Psoas muscle (tissue), 8 donors: Measurements from ENCODE around the gene ABR. TPM values are rescaled to one million over a fixed set of nuclear protein-coding genes. Genes with fewer than 3 reads are reported as not detected.
"Not testable (repeated sequence)": the region's sequence is repeated elsewhere in the genome, so short reads cannot be mapped to it uniquely, and the experiment has no call there.

Experiments
- ATAC-seq, 4 donors: fragments of 200-7000 bp; cut with Tn5 transposase; one replicate each; pipeline ENCODE4 v1.9.1; 2020; ENCODE audit warnings: moderate library complexity in 3 of 4, mild to moderate bottlenecking in 2 of 4
- DNase-seq, 2 donors: peaks; one replicate each; pipeline ENCODE4 v3.0.0-alpha.2; 2020
- H3K27ac ChIP-seq: fragments of 200-600 bp; one replicate; pipeline ENCODE4 v1.8.0; 2022
- H3K27me3 ChIP-seq, 3 donors: fragments of 200-600 bp in 1 of 3; one replicate each; pipeline versions ENCODE4 v1.6.1 to v1.8.0; 2013 to 2022; ENCODE audit warnings: low read length in 2 of 3, mild to moderate bottlenecking in 2 of 3, moderate library complexity in 1 of 3; ENCODE audit not compliant: insufficient read depth in 3 of 3
- H3K36me3 ChIP-seq, 2 donors: fragments of 200-600 bp in 1 of 2; one replicate each; pipeline versions ENCODE4 v1.6.1 to v1.8.0; 2013 to 2022; ENCODE audit warnings: low read depth in 1 of 2, mild to moderate bottlenecking in 1 of 2, moderate library complexity in 1 of 2; ENCODE audit not compliant: insufficient read depth in 1 of 2
- H3K4me1 ChIP-seq: fragments of 200-600 bp; one replicate; pipeline ENCODE4 v1.8.0; 2022
- H3K4me3 ChIP-seq: fragments of 200-600 bp; one replicate; pipeline ENCODE4 v1.8.0; 2022; ENCODE audit warnings: mild to moderate bottlenecking
- H3K9me3 ChIP-seq: fragments of 200-600 bp; one replicate; pipeline ENCODE4 v1.8.0; 2022
- WGBS, 3 donors: extraction: QIAGEN DNeasy Blood & Tissue Kit; methylation state at CpG; one replicate each; pipeline versions ENCODE4 v1.1.6 to v1.1.7; 2013; 5-methylcytosine and 5-hydroxymethylcytosine counted together
- intact Hi-C, 2 donors: fragments of 100-400 bp; cut with DNase I; formaldehyde crosslinking; loops; one replicate each; pipeline versions ENCODE4 v1.11.0 to v1.14.2; 2022
- polyA plus RNA-seq, 3 donors: library from polyadenylated mRNA; stranded (reverse); fragments of 200-250 nt; gene quantifications; one replicate each; pipeline ENCODE4 v1.2.3, GENCODE V29; 2013
- total RNA-seq, 4 donors: library from RNA; stranded (reverse); fragmentation: NEBNext Ultra II Directional in 2 of 4; extraction: Animal tissue kit (Norgen Biotek cat#: 25700) in 2 of 4; gene quantifications; one replicate each; pipeline versions ENCODE4 v1.2.1 to v1.2.4, GENCODE V29; 2021 to 2023
- TF ChIP-seq, protein P1 (sequence below): fragments of 200-600 bp; IDR thresholded peaks from one replicate; pipeline ENCODE4 v1.8.0; 2022; ENCODE audit warnings: antibody characterized with exemption
- donor health status: healthy with polysubstance abuse.
- donor health status: DM: no; HTN: no; CAD: no; lungs with moderate emphysema.
- donor health status: Bipolar disorder and iron deficiency.
- donor health status: healthy.
- donor health status: DM: yes; HTN: yes; CAD: no.
- donor health status: DM: no; HTN: no; CAD: no.
- donor health status: DM: no; HTN: no; CAD: no.
- donor health status: DM: yes; HTN: yes; CAD: no.

The ABR gene
- total and polyA plus RNA-seq, 7 donors: 5.8 to 25.4 (median 9.8) TPM

DNA sequence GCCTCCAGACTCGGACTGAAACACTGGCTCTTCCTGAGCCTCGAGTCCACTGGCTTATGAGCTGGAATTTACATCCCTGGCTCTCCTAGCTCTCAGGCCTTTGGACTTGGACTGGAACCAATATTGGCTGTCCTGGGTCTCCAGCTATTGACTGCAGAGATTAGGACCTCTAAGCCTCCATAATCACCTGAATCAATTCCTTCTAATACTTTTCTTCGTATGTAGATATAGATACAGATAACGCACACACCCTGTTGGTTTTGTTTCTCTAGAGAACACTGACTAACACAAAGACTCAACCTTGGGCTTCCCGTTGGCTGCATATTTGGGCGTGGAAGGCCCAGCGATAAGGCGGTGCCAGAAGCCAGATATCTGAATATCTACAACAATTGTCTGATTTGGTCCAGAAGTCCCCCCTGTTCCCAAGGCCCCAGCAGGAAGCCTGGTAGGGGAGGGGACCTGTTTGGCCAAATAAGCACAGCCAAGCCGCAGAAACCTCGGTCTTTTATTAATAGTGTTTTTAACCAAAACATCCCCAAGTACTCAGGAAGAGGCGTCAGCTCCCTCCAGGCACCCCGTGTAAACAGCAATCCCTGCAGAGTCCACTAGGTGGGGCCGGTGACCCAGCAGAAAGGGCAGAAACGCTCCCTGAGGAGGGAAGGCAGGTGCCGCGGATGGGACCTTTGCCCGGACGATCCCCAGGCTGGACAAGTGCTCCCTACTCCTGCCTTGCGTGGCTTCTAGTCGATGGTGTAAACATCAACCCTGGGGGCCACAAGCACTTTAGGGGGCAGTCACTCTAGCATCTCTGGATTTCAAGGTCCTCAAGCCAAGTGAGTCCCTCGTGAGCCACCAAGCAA lies 57.0 kb downstream of the ABR start:
- Histone ChIP-seq H3K27me3 (peaks cover 0 to 30% (median 8%) of the 10 kb centered on the region in 3 donors), H3K4me3 (no peak overlapping the region), H3K4me1 (peaks cover 6% of the 10 kb centered on the region), H3K36me3 (no peaks in the 10 kb centered on the region), H3K27ac (peak overlapping the region; percentile 3), H3K9me3 (no peaks in the 10 kb centered on the region)
- ATAC-seq: peak; percentile 84 to 92 (median 90)
- TF ChIP-seq, protein P1, sequence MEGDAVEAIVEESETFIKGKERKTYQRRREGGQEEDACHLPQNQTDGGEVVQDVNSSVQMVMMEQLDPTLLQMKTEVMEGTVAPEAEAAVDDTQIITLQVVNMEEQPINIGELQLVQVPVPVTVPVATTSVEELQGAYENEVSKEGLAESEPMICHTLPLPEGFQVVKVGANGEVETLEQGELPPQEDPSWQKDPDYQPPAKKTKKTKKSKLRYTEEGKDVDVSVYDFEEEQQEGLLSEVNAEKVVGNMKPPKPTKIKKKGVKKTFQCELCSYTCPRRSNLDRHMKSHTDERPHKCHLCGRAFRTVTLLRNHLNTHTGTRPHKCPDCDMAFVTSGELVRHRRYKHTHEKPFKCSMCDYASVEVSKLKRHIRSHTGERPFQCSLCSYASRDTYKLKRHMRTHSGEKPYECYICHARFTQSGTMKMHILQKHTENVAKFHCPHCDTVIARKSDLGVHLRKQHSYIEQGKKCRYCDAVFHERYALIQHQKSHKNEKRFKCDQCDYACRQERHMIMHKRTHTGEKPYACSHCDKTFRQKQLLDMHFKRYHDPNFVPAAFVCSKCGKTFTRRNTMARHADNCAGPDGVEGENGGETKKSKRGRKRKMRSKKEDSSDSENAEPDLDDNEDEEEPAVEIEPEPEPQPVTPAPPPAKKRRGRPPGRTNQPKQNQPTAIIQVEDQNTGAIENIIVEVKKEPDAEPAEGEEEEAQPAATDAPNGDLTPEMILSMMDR: peak; percentile 88
- WGBS, 3 donors: 18 to 24% (median 22%) methylated on average over 21 of the region's 21 CpGs
- DNase-seq: peak; percentile 85 to 90
- intact Hi-C loops: loop anchor here (1.0 to 2.0 kb wide), 2 partner anchors 65 to 66 kb away; no protein-coding TSS in a partner anchor

DNA sequence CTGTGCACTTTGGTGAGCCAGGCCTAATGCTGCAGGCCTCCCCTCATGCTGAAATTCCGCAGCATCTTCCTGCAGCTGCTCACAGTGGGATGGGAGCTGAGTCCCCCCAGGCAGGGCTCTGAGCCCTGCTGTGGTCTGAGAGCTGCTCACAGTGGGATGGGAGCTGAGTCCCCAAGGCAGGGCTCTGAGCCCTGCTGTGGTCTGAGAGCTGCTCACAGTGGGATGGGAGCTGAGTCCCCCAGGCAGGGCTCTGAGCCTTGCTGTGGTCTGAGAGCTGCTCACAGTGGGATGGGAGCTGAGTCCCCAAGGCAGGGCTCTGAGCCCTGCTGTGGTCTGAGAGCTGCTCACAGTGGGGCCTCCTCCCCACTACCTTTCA lies 58.4 kb downstream of the ABR start:
- H3K27ac ChIP-seq, DNase-seq, H3K9me3 ChIP-seq, H3K4me3 ChIP-seq, H3K36me3 ChIP-seq, H3K4me1 ChIP-seq, ATAC-seq, intact Hi-C loops: not testable (repeated sequence)
- H3K27me3 ChIP-seq: peaks cover 0 to 30% (median 8%) of the 10 kb centered on the region in 3 donors
- 87 to 100% (median 98%) methylated on average over 1 of the region's 1 CpG for WGBS, 3 donors

DNA sequence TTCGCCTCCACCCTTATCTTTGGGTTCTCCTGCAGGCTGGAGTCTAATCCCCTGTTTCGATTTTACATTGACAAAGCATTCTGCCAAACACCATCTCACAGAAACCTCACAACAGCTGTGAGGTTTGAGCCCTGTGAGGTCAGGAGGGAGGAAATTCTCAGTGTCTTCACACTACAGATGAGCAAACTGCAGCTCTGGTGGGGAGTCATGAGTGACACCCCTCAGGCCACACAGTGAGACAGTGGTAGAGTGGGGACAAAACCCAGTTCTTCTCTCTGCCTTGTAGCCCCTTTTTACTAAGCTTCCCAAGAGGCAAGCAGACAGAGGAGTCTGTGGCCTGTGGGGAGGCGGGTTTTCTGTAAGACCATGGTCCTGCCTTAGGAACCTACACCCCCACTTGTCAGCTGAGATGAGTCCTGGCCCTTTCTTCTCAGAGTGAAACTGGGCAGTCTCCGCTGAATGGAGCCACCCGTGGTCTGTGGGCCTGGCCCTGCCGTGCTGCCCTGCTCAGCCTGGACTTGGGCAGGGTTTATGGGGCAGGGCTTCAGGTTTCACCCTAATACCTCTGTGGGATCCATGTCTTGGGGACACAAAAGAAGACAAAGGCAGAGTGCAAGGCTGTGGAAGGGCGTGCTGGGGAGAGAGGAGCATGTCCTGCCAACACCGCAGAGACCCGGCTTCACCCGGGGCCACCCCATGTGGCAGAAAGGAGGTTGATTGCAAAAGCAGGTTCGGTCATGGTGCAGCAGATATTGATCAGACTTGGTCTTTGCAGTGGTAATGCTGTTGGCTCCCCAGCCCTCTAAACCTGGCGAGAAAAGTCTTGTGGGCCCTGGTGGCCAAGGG lies 59.0 kb downstream of the ABR start:
- TF ChIP-seq, protein P1: no peak
- H3K27ac ChIP-seq: no peak overlapping the region
- WGBS, 3 donors: 78 to 86% (median 85%) methylated on average over 12 of the region's 12 CpGs
- ATAC-seq: no peak
- no peaks in the 10 kb centered on the region for H3K9me3 ChIP-seq
- H3K4me1 ChIP-seq: peaks cover 6% of the 10 kb centered on the region
- peaks cover 0 to 25% (median 7%) of the 10 kb centered on the region in 3 donors for H3K27me3 ChIP-seq
- no peak overlapping the region for H3K4me3 ChIP-seq
- no peak for DNase-seq
- no peaks in the 10 kb centered on the region for H3K36me3 ChIP-seq
- intact Hi-C loops: no loop called here

DNA sequence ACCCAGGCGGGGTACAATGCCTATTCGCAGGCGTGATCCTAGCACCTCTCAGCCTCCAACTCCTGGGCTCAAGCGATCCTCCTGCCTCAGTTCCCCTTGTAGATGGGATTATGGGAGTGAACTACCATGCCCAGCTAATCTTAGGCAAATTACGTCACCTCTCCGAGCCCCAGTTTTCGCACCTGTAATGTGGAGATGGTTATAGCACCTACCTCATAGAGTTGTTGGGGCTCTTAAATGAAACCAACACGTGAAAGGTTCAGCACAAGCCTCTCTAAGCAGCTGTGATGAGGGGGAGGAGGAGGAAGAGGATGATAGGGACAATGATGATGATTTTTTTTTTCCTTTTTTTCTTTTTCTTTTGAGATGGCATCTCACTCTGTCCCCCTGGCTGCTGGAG lies 59.9 kb downstream of the ABR start:
- Histone ChIP-seq H3K4me1 (peaks cover 6% of the 10 kb centered on the region), H3K4me3 (no peak overlapping the region), H3K36me3 (no peaks in the 10 kb centered on the region), H3K9me3 (no peaks in the 10 kb centered on the region), H3K27ac (no peak overlapping the region), H3K27me3 (peaks cover 0 to 16% (median 5%) of the 10 kb centered on the region in 3 donors)
- intact Hi-C loops: no loop called here
- 58 to 77% (median 60%) methylated on average over 7 to 8 of the region's 8 CpGs for WGBS, 3 donors
- TF ChIP-seq, protein P1: no peak
- DNase-seq (no peak), ATAC-seq (no peak)

DNA sequence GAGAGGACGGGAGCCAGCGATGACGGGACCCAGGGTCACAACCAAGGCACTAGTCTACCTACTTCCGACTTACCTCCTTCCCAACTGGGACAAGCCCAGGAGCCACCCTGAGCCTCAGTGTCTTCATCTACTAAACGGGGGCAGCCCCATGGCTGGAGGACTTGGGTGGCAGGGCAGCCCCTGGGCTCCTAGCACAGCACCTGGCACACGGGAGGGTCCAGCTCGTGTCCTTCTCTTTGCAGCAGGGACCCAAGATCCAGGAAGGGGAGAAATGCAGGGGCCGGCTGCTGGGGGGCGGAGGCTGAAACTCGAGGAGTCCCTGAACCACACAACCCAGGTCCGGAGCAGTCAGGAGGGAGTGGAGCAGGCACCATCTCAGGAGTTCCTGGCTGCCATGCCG lies 63.2 kb downstream of the ABR start:
- WGBS, 3 donors: 71 to 76% (median 75%) methylated on average over 11 to 12 of the region's 12 CpGs
- intact Hi-C loops: no loop called here
- ATAC-seq: no peak
- Histone ChIP-seq H3K9me3 (no peaks in the 10 kb centered on the region), H3K4me3 (no peak overlapping the region), H3K27ac (no peak overlapping the region), H3K27me3 (peaks cover 0 to 5% (median 0%) of the 10 kb centered on the region in 3 donors), H3K4me1 (peaks cover 2% of the 10 kb centered on the region), H3K36me3 (no peaks in the 10 kb centered on the region)
- TF ChIP-seq, protein P1: no peak
- no peak for DNase-seq
